IMR-90 (cell line): ENCODE measurements around the gene CROCC2. TPM values are rescaled to one million over a fixed set of nuclear protein-coding genes. Genes with fewer than 3 reads are reported as not detected.
A peak's percentile ranks its signal among the peaks of the same experiment; 100 is the strongest.

Experiments used
- ATAC-seq: fragments of 200-7000 bp; cut with Tn5 transposase; 2 replicates; pipeline ENCODE4 v1.9.1; 2020; ENCODE audit warnings: low read depth, mild to moderate bottlenecking, moderate library complexity
- BruUV-seq: library from RNA; stranded (reverse); fragments of 400-500 nt; replicated peaks from 2 replicates; lab custom pipeline; 2021; lab: Mats Ljungman, UMichigan
- CTCF ChIA-PET: fragments of 300-600 bp; formaldehyde crosslinking; extraction: SDS; loops from one replicate; lab custom pipeline; 2021; ENCODE audit warnings: antibody characterized with exemption; lab: Yijun Ruan, JAX
- POLR2A ChIA-PET: fragments of 300-600 bp; sonication (Branson Sonifier 250); formaldehyde crosslinking; loops from one replicate; lab custom pipeline; 2022; ENCODE audit warnings: antibody characterized with exemption; ENCODE audit not compliant: unreplicated experiment; lab: Charles Lee
- DNase-seq: peaks from one replicate; pipeline ENCODE4 v3.0.0; 2013
- H2AFZ ChIP-seq: replicated peaks from 2 replicates; pipeline ENCODE3; 2013; ENCODE audit warnings: low read length, mild to moderate bottlenecking; ENCODE audit not compliant: poor library complexity
- H2AK5ac ChIP-seq: 2 replicates; pipeline ENCODE4 v1.6.1; 2013; ENCODE audit warnings: low read depth, low read length, inconsistent platforms
- H2AK9ac ChIP-seq: replicated peaks from 2 replicates; pipeline ENCODE3; 2013; ENCODE audit warnings: mild to moderate bottlenecking, low read depth, low read length, moderate library complexity; ENCODE audit not compliant: poor library complexity
- H2BK120ac ChIP-seq: 2 replicates; pipeline ENCODE4 v1.6.1; 2013; ENCODE audit warnings: low read depth, low read length, inconsistent platforms
- H2BK15ac ChIP-seq: 3 replicates; pipeline ENCODE4 v1.6.1; 2013; ENCODE audit warnings: low read depth, low read length, inconsistent platforms
- H2BK20ac ChIP-seq: 2 replicates; pipeline ENCODE4 v1.6.1; 2013; ENCODE audit warnings: low read depth, mild to moderate bottlenecking, inconsistent platforms, low read length, moderate library complexity
- H2BK5ac ChIP-seq: 2 replicates; pipeline ENCODE4 v1.6.1; 2013; ENCODE audit warnings: mild to moderate bottlenecking, low read depth, low read length, inconsistent platforms; ENCODE audit not compliant: poor library complexity, severe bottlenecking
- H3K14ac ChIP-seq: replicated peaks from 2 replicates; pipeline ENCODE4 v1.6.1; 2013; ENCODE audit warnings: low read depth, low read length, inconsistent platforms
- H3K18ac ChIP-seq: 2 replicates; pipeline ENCODE4 v1.6.1; 2013; ENCODE audit warnings: low read depth, low read length, control low read depth
- H3K23ac ChIP-seq: 2 replicates; pipeline ENCODE4 v1.6.1; 2013; ENCODE audit warnings: low read depth, low read length, inconsistent platforms
- H3K27ac ChIP-seq: 2 replicates; pipeline ENCODE4 v1.5.1; 2013; ENCODE audit warnings: mild to moderate bottlenecking, control low read depth, low read length; ENCODE audit not compliant: insufficient read depth
- H3K27me3 ChIP-seq: 2 replicates; pipeline ENCODE4 v1.6.1; 2013; ENCODE audit warnings: low read length; ENCODE audit not compliant: control insufficient read depth, insufficient read depth
- H3K36me3 ChIP-seq: 2 replicates; pipeline ENCODE4 v1.6.1; 2013; ENCODE audit warnings: low read length, mixed read lengths; ENCODE audit not compliant: control insufficient read depth, insufficient read depth
- H3K4ac ChIP-seq: 2 replicates; pipeline ENCODE4 v1.6.1; 2013; ENCODE audit warnings: low read depth, low read length, inconsistent platforms
- H3K4me1 ChIP-seq: 2 replicates; pipeline ENCODE4 v1.6.1; 2013; ENCODE audit warnings: low read length, mixed read lengths; ENCODE audit not compliant: control insufficient read depth, insufficient read depth
- H3K4me2 ChIP-seq: 2 replicates; pipeline ENCODE4 v1.6.1; 2013; ENCODE audit warnings: low read depth, mild to moderate bottlenecking, control low read depth, low read length, moderate library complexity
- H3K4me3 ChIP-seq: 2 replicates; pipeline ENCODE4 v1.5.1; 2013; ENCODE audit warnings: low read depth, mild to moderate bottlenecking, control low read depth, low read length, moderate library complexity; ENCODE audit not compliant: insufficient read depth
- H3K56ac ChIP-seq: 2 replicates; pipeline ENCODE4 v1.6.1; 2013; ENCODE audit warnings: low read length, inconsistent platforms; ENCODE audit not compliant: insufficient read depth; ENCODE audit errors: extremely low read depth
- H3K79me1 ChIP-seq, 2 experiments: 2 replicates each; pipeline ENCODE4 v1.6.1; 2013; ENCODE audit warnings: low read length in 2 of 2, inconsistent platforms in 1 of 2, low read depth in 1 of 2
- H3K9ac ChIP-seq: 2 replicates; pipeline ENCODE4 v1.6.1; 2013; ENCODE audit warnings: low read depth, low read length, control low read depth
- H3K9me1 ChIP-seq: 2 replicates; pipeline ENCODE4 v1.6.1; 2013; ENCODE audit warnings: low read length, inconsistent platforms; ENCODE audit not compliant: insufficient read depth
- H3K9me3 ChIP-seq: 2 replicates; pipeline ENCODE4 v1.6.1; 2013; ENCODE audit warnings: low read length; ENCODE audit not compliant: control insufficient read depth, insufficient read depth
- H4K20me1 ChIP-seq: 2 replicates; pipeline ENCODE4 v1.6.1; 2013; ENCODE audit warnings: low read length, inconsistent platforms; ENCODE audit not compliant: insufficient read depth
- H4K5ac ChIP-seq: 2 replicates; pipeline ENCODE4 v1.6.1; 2013; ENCODE audit warnings: mild to moderate bottlenecking, low read depth, low read length, control low read depth
- H4K8ac ChIP-seq, 2 experiments: 2 replicates each; pipeline ENCODE4 v1.6.1; 2013; ENCODE audit warnings: low read depth in 2 of 2, low read length in 2 of 2, control low read depth in 1 of 2, inconsistent platforms in 1 of 2
- H4K91ac ChIP-seq: 2 replicates; pipeline ENCODE4 v1.6.1; 2013; ENCODE audit warnings: low read depth, low read length, inconsistent platforms; ENCODE audit not compliant: insufficient read depth
- MAFK ChIP-seq: IDR thresholded peaks from 2 replicates; pipeline ENCODE4 v1.6.1; 2012; ENCODE audit warnings: low read depth, low read length, improper control_type of control experiment
- WGBS, 2 experiments: methylation state at CpG; one replicate each; pipeline versions ENCODE4 v1.1.5 to v1.1.7; 2013; ENCODE audit warnings: missing lambda C conversion rate in 2 of 2; ENCODE audit not compliant: insufficient read length in 1 of 2; ENCODE audit errors: extremely low coverage in 2 of 2; 5-methylcytosine and 5-hydroxymethylcytosine counted together
- dilution Hi-C: fragments of 300-500 bp; cut with HindIII; formaldehyde crosslinking; loops from one replicate; pipeline ENCODE4 v1.14.3; 2018; ENCODE audit warnings: low sequenced_read_pairs; ENCODE audit not compliant: unreplicated experiment
- in situ Hi-C: fragments of 300-500 bp; cut with MboI; formaldehyde crosslinking; loops from 3 replicates; pipeline ENCODE4 v1.14.3; 2019; ENCODE audit warnings: low sequenced_read_pairs, inconsistent platforms, mixed read lengths
- intact Hi-C: fragments of 100-400 bp; cut with micrococcal nuclease; formaldehyde crosslinking; loops from 2 replicates; pipeline ENCODE4 v1.10.0; 2022
- polyA plus RNA-seq, 3 experiments: library from polyadenylated mRNA; depleted of rRNA; stranded (reverse); fragments of >200 nt; gene quantifications; 2 replicates each; pipeline ENCODE4 v1.2.3, GENCODE V29; 2012; ENCODE audit warnings: low replicate concordance in 1 of 3
- total RNA-seq: library from RNA; depleted of rRNA; stranded (reverse); fragments of >200 nt; gene quantifications from 2 replicates; pipeline ENCODE4 v1.2.3, GENCODE V29; 2012

CROCC2 gene
- total and polyA plus RNA-seq, 2 of the 4 experiments (the other 2 are of a cell fraction): not detected

DNA sequence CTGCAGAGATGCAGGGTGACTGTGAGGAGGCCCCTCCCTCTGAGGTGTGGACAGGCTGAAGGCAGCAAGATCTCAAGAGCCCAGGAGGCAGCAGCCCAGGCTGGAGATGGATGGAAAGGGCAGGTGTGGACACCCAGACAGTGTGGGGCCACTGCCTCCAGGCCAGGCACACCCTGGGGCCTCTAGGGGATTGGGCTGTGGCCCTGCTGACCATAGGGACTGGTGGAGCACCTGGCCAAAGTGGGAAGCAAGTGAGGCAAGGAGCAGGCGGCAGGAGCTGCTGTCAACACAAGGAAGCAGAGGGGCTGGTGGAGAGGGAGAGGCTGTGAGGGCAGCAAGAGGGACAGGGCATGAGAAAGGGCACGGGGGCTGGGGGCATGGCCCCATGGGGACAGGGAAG, 103.1 kb downstream of the CROCC2 start:
- CTCF ChIA-PET: no interaction called here
- POLR2A ChIA-PET: interaction anchor here (0.5 kb wide), 1 partner anchor 10 kb away, joined by 3 read pairs; no protein-coding TSS in a partner anchor
- no peak for ATAC-seq
- H2AK9ac ChIP-seq: no peak overlapping the region
- no peak overlapping the region for H3K9ac ChIP-seq
- H3K14ac ChIP-seq: no peak overlapping the region
- H2BK120ac ChIP-seq: no peak overlapping the region; the same call in 1 of the 2 replicates
- no peak overlapping the region for H4K5ac ChIP-seq
- in situ Hi-C loops (no loop called here), dilution Hi-C loops (no loop called here), intact Hi-C loops (no loop called here)
- no peak overlapping the region for H3K56ac ChIP-seq
- TF ChIP-seq MAFK: no peak
- H3K27me3 ChIP-seq: no peaks in the 10 kb centered on the region
- peak overlapping the region; percentile 91 for H2AFZ ChIP-seq
- no peak overlapping the region for H2BK5ac ChIP-seq
- no peak overlapping the region for H3K4me3 ChIP-seq
- peaks cover 8% of the 10 kb centered on the region; the same call in 1 of the 2 replicates for H3K9me1 ChIP-seq
- BruUV-seq: no TSS peak
- H3K9me3 ChIP-seq: peaks cover 7% of the 10 kb centered on the region; the same call in 1 of the 2 replicates
- H3K4me2 ChIP-seq: no peak overlapping the region; the same call in 1 of the 2 replicates
- no peak overlapping the region; the same call in 1 of the 2 replicates for H4K91ac ChIP-seq
- H3K27ac ChIP-seq: peak overlapping the region; percentile 83; the same call in 1 of the 2 replicates
- 100% methylated on average over 1 of the region's 2 CpGs; no CpG with 5 or more reads in 1 of the 2 experiments for WGBS, 2 experiments
- H2BK20ac ChIP-seq: no peak overlapping the region
- peak overlapping the region; percentile 3 for H3K4ac ChIP-seq
- H2BK15ac ChIP-seq: no peak overlapping the region
- no peak for DNase-seq
- H2AK5ac ChIP-seq: no peak overlapping the region; the same call in 1 of the 2 replicates
- H4K20me1 ChIP-seq: no peaks in the 10 kb centered on the region
- peaks cover 13% of the 10 kb centered on the region; the same call in 1 of the 2 replicates for H3K4me1 ChIP-seq
- H3K23ac ChIP-seq: 0 out of 2 replicates have a peak overlapping the region, but pooled peaks have one; percentile 16
- peaks cover 0 to 5% of the 10 kb centered on the region in 2 experiments; a peak in 1 of 4 replicates for H3K79me1 ChIP-seq
- H4K8ac ChIP-seq: peak overlapping the region; percentile 66 to 87; a peak in 2 of 4 replicates
- 0 out of 2 replicates have a peak, but pooled peaks cover under 1% of the 10 kb centered on the region for H3K36me3 ChIP-seq
- H3K18ac ChIP-seq: no peak overlapping the region; the same call in 1 of the 2 replicates
